Measurements from ENCODE around the gene CD3E. TPM values are rescaled to one million over a fixed set of nuclear protein-coding genes. Genes with fewer than 3 reads are reported as not detected.

CD3E gene
- total and polyA plus RNA-seq, 7 donors = 0.28 to 42.3 (median 0.92) TPM; not detected in 2

GRCh38 chr11:118310781-118311485, 6.4 kb downstream of the CD3E start:
- WGBS, 2 donors = 15 to 56% methylated on average over 3 of the region's 3 CpGs
- TF ChIP-seq POLR2AphosphoS5 (IDR thresholded peaks at IDR 0.05) (no peak), EP300 (IDR thresholded peaks at IDR 0.05) (no peak), POLR2A (IDR thresholded peaks at IDR 0.05) (no peak), CTCF (IDR thresholded peaks at IDR 0.05) (no peak)
- no peak overlapping the region for H3K4me3 ChIP-seq

DNA sequence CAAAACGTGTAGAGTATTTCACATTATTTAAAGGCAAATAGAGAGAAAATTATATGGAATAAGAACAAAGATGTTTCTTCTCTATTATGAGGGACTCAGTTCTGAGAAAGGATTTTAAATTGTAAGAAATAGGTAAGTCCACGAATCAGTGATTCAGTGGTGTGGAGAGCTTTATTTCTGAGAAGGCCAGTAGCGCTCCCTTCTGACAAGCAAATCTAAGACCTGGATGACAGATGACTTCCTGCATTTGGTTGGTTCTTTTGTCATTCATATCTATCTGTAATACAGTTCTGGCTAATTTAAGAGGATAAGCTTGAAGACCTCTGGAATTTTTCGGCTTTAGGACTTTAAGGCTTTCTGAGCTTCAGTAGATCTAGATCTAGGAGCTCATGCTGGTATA, 7.0 kb downstream of the CD3E start:
- Histone ChIP-seq H3K27me3 (peaks cover 0 to 38% (median 25%) of the 10 kb centered on the region in 3 donors), H3K9me3 (no peaks in the 10 kb centered on the region), H3K27ac (no peak overlapping the region), H3K4me3 (no peak overlapping the region), H3K4me1 (peaks cover 0 to 13% (median 2%) of the 10 kb centered on the region in 4 donors), H3K36me3 (no peaks in the 10 kb centered on the region)
- WGBS, 2 donors = 69 to 75% methylated on average over 4 of the region's 4 CpGs
- TF ChIP-seq POLR2A (IDR thresholded peaks at IDR 0.05) = no peak
- TF ChIP-seq POLR2AphosphoS5 (IDR thresholded peaks at IDR 0.05) = no peak
- no peak for TF ChIP-seq EP300 (IDR thresholded peaks at IDR 0.05)
- TF ChIP-seq CTCF (IDR thresholded peaks at IDR 0.05) = no peak
- no peak for DNase-seq
- intact Hi-C loops (cut with DNase I) = no loop called here

More at GRCh38 chr11:118310781-118311485, 6.4 kb downstream of the CD3E start:
- DNase-seq = no peak
- no peaks in the 10 kb centered on the region for H3K36me3 ChIP-seq
- peaks cover 0 to 32% (median 23%) of the 10 kb centered on the region in 3 donors for H3K27me3 ChIP-seq
- no peaks in the 10 kb centered on the region for H3K9me3 ChIP-seq
- intact Hi-C loops (cut with DNase I) = no loop called here
- no peak overlapping the region for H3K27ac ChIP-seq
- H3K4me1 ChIP-seq = peaks cover 0 to 9% (median 0%) of the 10 kb centered on the region in 4 donors

- WGBS, 2 donors = 94 to 96% methylated on average over 2 of the region's 2 CpGs
- intact Hi-C loops (cut with DNase I) = no loop called here
- H3K27ac ChIP-seq = no peak overlapping the region
- peaks cover 0 to 17% (median 4%) of the 10 kb centered on the region in 4 donors for H3K4me1 ChIP-seq
- no peak for TF ChIP-seq POLR2A (IDR thresholded peaks at IDR 0.05)
- TF ChIP-seq CTCF (IDR thresholded peaks at IDR 0.05) = no peak
- no peak for TF ChIP-seq POLR2AphosphoS5 (IDR thresholded peaks at IDR 0.05)
- no peak for TF ChIP-seq EP300 (IDR thresholded peaks at IDR 0.05)
- H3K27me3 ChIP-seq = peaks cover 0 to 43% (median 25%) of the 10 kb centered on the region in 3 donors
- no peak overlapping the region for H3K4me3 ChIP-seq
- H3K36me3 ChIP-seq = no peaks in the 10 kb centered on the region
- no peak for DNase-seq
- no peaks in the 10 kb centered on the region for H3K9me3 ChIP-seq
These were observed 7.8 kb downstream of the CD3E start for GRCh38 chr11:118312328-118312727.

DNA sequence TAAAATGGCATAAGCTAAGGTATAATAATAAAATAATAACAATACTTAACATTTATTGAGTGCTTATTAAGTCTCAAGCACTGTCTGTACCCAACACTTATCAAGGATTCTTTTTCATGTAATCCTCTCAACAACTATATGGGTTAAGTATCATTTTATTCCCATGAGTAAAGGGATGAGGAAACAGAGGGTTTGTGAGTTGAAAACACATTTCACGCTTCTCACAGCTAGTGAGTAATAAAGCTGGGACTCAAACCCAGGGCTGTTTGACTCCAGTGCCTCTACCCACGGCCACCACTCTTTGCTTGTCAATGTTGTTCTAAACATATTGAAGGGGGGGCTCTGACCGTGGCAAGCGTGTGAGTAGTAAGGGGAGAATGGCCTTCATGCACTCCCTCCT, 8.7 kb downstream of the CD3E start:
- DNase-seq = no peak
- peaks cover 0 to 17% (median 4%) of the 10 kb centered on the region in 4 donors for H3K4me1 ChIP-seq
- intact Hi-C loops (cut with DNase I) = no loop called here
- H3K4me3 ChIP-seq = no peak overlapping the region
- H3K27me3 ChIP-seq = peaks cover 0 to 48% (median 25%) of the 10 kb centered on the region in 3 donors
- no peaks in the 10 kb centered on the region for H3K36me3 ChIP-seq
- H3K9me3 ChIP-seq = no peaks in the 10 kb centered on the region
- TF ChIP-seq EP300 (IDR thresholded peaks at IDR 0.05) (no peak), POLR2A (IDR thresholded peaks at IDR 0.05) (no peak), CTCF (IDR thresholded peaks at IDR 0.05) (no peak), POLR2AphosphoS5 (IDR thresholded peaks at IDR 0.05) (no peak)
- H3K27ac ChIP-seq = no peak overlapping the region
- 76 to 77% methylated on average over 4 of the region's 4 CpGs for WGBS, 2 donors
